ENCODE measurements around the gene CLEC17A.
"Not testable (repeated sequence)": the region's sequence is repeated elsewhere in the genome, so short reads cannot be mapped to it uniquely, and the experiment has no call there.

Gene CLEC17A

GRCh38 chr19:14580623-14581237 lies 2.2 kb upstream of the CLEC17A start:
- H3K36me3 ChIP-seq (ENCODE audit: insufficient read depth, low read length): no peaks in the 10 kb centered on the region
- no peak overlapping the region for H3K9ac ChIP-seq (ENCODE audit: low read depth, low read length)
- H3K9me3 ChIP-seq (ENCODE audit: control insufficient read depth, insufficient read depth, low read length): no peaks in the 10 kb centered on the region
- peaks cover 6% of the 10 kb centered on the region; the same call in 1 of the 2 replicates for H3K4me1 ChIP-seq (ENCODE audit: insufficient read depth, low read length)

- not testable (repeated sequence) for H3K36me3 ChIP-seq (ENCODE audit: insufficient read depth, low read length); H3K4me1 ChIP-seq (ENCODE audit: insufficient read depth, low read length); H3K9me3 ChIP-seq (ENCODE audit: control insufficient read depth, insufficient read depth, low read length); H3K9ac ChIP-seq (ENCODE audit: low read depth, low read length)
These were observed 1.5 kb downstream of the CLEC17A start for GRCh38 chr19:14584372-14584771.

- not testable (repeated sequence) for H3K9me3 ChIP-seq (ENCODE audit: control insufficient read depth, insufficient read depth, low read length); H3K9ac ChIP-seq (ENCODE audit: low read depth, low read length); H3K36me3 ChIP-seq (ENCODE audit: insufficient read depth, low read length); H3K4me1 ChIP-seq (ENCODE audit: insufficient read depth, low read length)
These were observed 2.3 kb downstream of the CLEC17A start for GRCh38 chr19:14585187-14585586.

- not testable (repeated sequence) for H3K4me1 ChIP-seq (ENCODE audit: insufficient read depth, low read length); H3K9ac ChIP-seq (ENCODE audit: low read depth, low read length); H3K36me3 ChIP-seq (ENCODE audit: insufficient read depth, low read length); H3K9me3 ChIP-seq (ENCODE audit: control insufficient read depth, insufficient read depth, low read length)
These were observed 6.5 kb downstream of the CLEC17A start for GRCh38 chr19:14589433-14589832.

GRCh38 chr19:14595558-14595957 lies 12.7 kb downstream of the CLEC17A start:
- Histone ChIP-seq H3K9me3 (ENCODE audit: control insufficient read depth, insufficient read depth, low read length) (no peaks in the 10 kb centered on the region; the same call in 1 of the 2 replicates), H3K4me1 (ENCODE audit: insufficient read depth, low read length) (no peaks in the 10 kb centered on the region), H3K9ac (ENCODE audit: low read depth, low read length) (no peak overlapping the region), H3K36me3 (ENCODE audit: insufficient read depth, low read length) (no peaks in the 10 kb centered on the region)

GRCh38 chr19:14599548-14600147 lies 16.8 kb downstream of the CLEC17A start:
- Histone ChIP-seq H3K4me1 (ENCODE audit: insufficient read depth, low read length) (no peaks in the 10 kb centered on the region), H3K9ac (ENCODE audit: low read depth, low read length) (no peak overlapping the region), H3K36me3 (ENCODE audit: insufficient read depth, low read length) (no peaks in the 10 kb centered on the region), H3K9me3 (ENCODE audit: control insufficient read depth, insufficient read depth, low read length) (no peaks in the 10 kb centered on the region; the same call in 1 of the 2 replicates)

GRCh38 chr19:14603990-14604387 lies 21.1 kb downstream of the CLEC17A start:
- H3K36me3 ChIP-seq (ENCODE audit: insufficient read depth, low read length): no peaks in the 10 kb centered on the region
- H3K9me3 ChIP-seq (ENCODE audit: control insufficient read depth, insufficient read depth, low read length): no peaks in the 10 kb centered on the region
- no peaks in the 10 kb centered on the region for H3K4me1 ChIP-seq (ENCODE audit: insufficient read depth, low read length)
- H3K9ac ChIP-seq (ENCODE audit: low read depth, low read length): no peak overlapping the region

GRCh38 chr19:14606627-14607026 lies 23.7 kb downstream of the CLEC17A start:
- H3K9ac ChIP-seq (ENCODE audit: low read depth, low read length): no peak overlapping the region
- no peaks in the 10 kb centered on the region for H3K9me3 ChIP-seq (ENCODE audit: control insufficient read depth, insufficient read depth, low read length)
- H3K36me3 ChIP-seq (ENCODE audit: insufficient read depth, low read length): no peaks in the 10 kb centered on the region
- H3K4me1 ChIP-seq (ENCODE audit: insufficient read depth, low read length): no peaks in the 10 kb centered on the region

- H3K9ac ChIP-seq (ENCODE audit: low read depth, low read length): no peak overlapping the region
- no peaks in the 10 kb centered on the region for H3K36me3 ChIP-seq (ENCODE audit: insufficient read depth, low read length)
- H3K9me3 ChIP-seq (ENCODE audit: control insufficient read depth, insufficient read depth, low read length): no peaks in the 10 kb centered on the region
- no peaks in the 10 kb centered on the region for H3K4me1 ChIP-seq (ENCODE audit: insufficient read depth, low read length)
These were observed 28.2 kb downstream of the CLEC17A start for GRCh38 chr19:14611051-14611450.

GRCh38 chr19:14612242-14612641 lies 29.4 kb downstream of the CLEC17A start:
- not testable (repeated sequence) for H3K9me3 ChIP-seq (ENCODE audit: control insufficient read depth, insufficient read depth, low read length); H3K4me1 ChIP-seq (ENCODE audit: insufficient read depth, low read length); H3K9ac ChIP-seq (ENCODE audit: low read depth, low read length); H3K36me3 ChIP-seq (ENCODE audit: insufficient read depth, low read length)

GRCh38 chr19:14612657-14613056 lies 29.8 kb downstream of the CLEC17A start:
- no peaks in the 10 kb centered on the region for H3K36me3 ChIP-seq (ENCODE audit: insufficient read depth, low read length)

GRCh38 chr19:14613399-14614098 lies 30.7 kb downstream of the CLEC17A start:
- H3K4me1 ChIP-seq (ENCODE audit: insufficient read depth, low read length); H3K9ac ChIP-seq (ENCODE audit: low read depth, low read length); H3K9me3 ChIP-seq (ENCODE audit: control insufficient read depth, insufficient read depth, low read length); H3K36me3 ChIP-seq (ENCODE audit: insufficient read depth, low read length): not testable (repeated sequence)

More at GRCh38 chr19:14612657-14613056, 29.8 kb downstream of the CLEC17A start:
- Histone ChIP-seq H3K9me3 (ENCODE audit: control insufficient read depth, insufficient read depth, low read length) (no peaks in the 10 kb centered on the region), H3K9ac (ENCODE audit: low read depth, low read length) (no peak overlapping the region), H3K4me1 (ENCODE audit: insufficient read depth, low read length) (no peaks in the 10 kb centered on the region)

- Histone ChIP-seq H3K4me1 (ENCODE audit: insufficient read depth, low read length) (no peaks in the 10 kb centered on the region), H3K36me3 (ENCODE audit: insufficient read depth, low read length) (no peaks in the 10 kb centered on the region), H3K9me3 (ENCODE audit: control insufficient read depth, insufficient read depth, low read length) (no peaks in the 10 kb centered on the region), H3K9ac (ENCODE audit: low read depth, low read length) (no peak overlapping the region)
These were observed 31.2 kb downstream of the CLEC17A start for GRCh38 chr19:14614099-14614412.

- no peaks in the 10 kb centered on the region for H3K36me3 ChIP-seq (ENCODE audit: insufficient read depth, low read length)
- H3K9ac ChIP-seq (ENCODE audit: low read depth, low read length): no peak overlapping the region
- H3K9me3 ChIP-seq (ENCODE audit: control insufficient read depth, insufficient read depth, low read length): peaks cover 7% of the 10 kb centered on the region; the same call in 1 of the 2 replicates
- no peaks in the 10 kb centered on the region for H3K4me1 ChIP-seq (ENCODE audit: insufficient read depth, low read length)
These were observed 32.7 kb downstream of the CLEC17A start for GRCh38 chr19:14615623-14616022.

GRCh38 chr19:14616407-14616806 lies 33.5 kb downstream of the CLEC17A start:
- Histone ChIP-seq H3K4me1 (ENCODE audit: insufficient read depth, low read length) (no peaks in the 10 kb centered on the region), H3K9ac (ENCODE audit: low read depth, low read length) (no peak overlapping the region), H3K9me3 (ENCODE audit: control insufficient read depth, insufficient read depth, low read length) (peaks cover 7% of the 10 kb centered on the region; the same call in 1 of the 2 replicates), H3K36me3 (ENCODE audit: insufficient read depth, low read length) (no peaks in the 10 kb centered on the region)
